ENCODE data around the gene IL17RD.

The IL17RD gene

GRCh38 chr3:57064001-57064400 is 101.2 kb downstream of the IL17RD start:
- DNase-seq, result no peak

- DNase-seq, result no peak
Observed at GRCh38 chr3:57063032-57063431, 102.1 kb downstream of the IL17RD start.

GRCh38 chr3:57062101-57062631 is 103.0 kb downstream of the IL17RD start:
- DNase-seq, result no peak

- no peak for DNase-seq
Observed at GRCh38 chr3:57061556-57061955, 103.6 kb downstream of the IL17RD start.

GRCh38 chr3:57060089-57060821 is 104.9 kb downstream of the IL17RD start, which contains the start of gene SPATA12:
TSS of gene SPATA12 (plus strand) at chr3:57060664. CDS start at chr3:57073695, 13,031 bp downstream.
- no peak for DNase-seq

GRCh38 chr3:57059411-57059810 is 105.7 kb downstream of the IL17RD start:
- DNase-seq, result no peak

- no peak for DNase-seq
Observed at GRCh38 chr3:57057351-57057750, 107.8 kb downstream of the IL17RD start.

GRCh38 chr3:57053122-57053521 is 112.0 kb downstream of the IL17RD start:
- DNase-seq, result no peak

- no peak for DNase-seq
Observed at GRCh38 chr3:57052662-57053061, 112.5 kb downstream of the IL17RD start.

- DNase-seq, result peak; percentile 86
Observed at GRCh38 chr3:57048728-57049127, 116.4 kb downstream of the IL17RD start.

GRCh38 chr3:57048052-57048671 is 117.0 kb downstream of the IL17RD start:
- peak; percentile 86 for DNase-seq

GRCh38 chr3:57046101-57046765 is 118.9 kb downstream of the IL17RD start:
- no peak for DNase-seq

GRCh38 chr3:57043518-57043917 is 121.6 kb downstream of the IL17RD start:
- no peak for DNase-seq

GRCh38 chr3:57041674-57042073 is 123.5 kb downstream of the IL17RD start:
- DNase-seq, result no peak

Measured in NCI-H2171 treated with DMSO at 0.1 percent for 48 hours (cell line).